Retinal pigment epithelial cell (primary cell): Measurements from ENCODE around the gene TRIOBP.

Source experiments
- DNase-seq: peaks from one replicate; pipeline ENCODE4 v3.0.0-alpha.2; 2010; ENCODE audit warnings: low read depth
- H3K4me3 ChIP-seq: 2 replicates; pipeline ENCODE4 v1.5.1; 2011; ENCODE audit warnings: mild to moderate bottlenecking, low read length, control low read depth, moderate library complexity
- TF ChIP-seq, protein P1 (sequence below): conservative IDR thresholded peaks from 2 replicates; pipeline ENCODE4 v1.5.1; 2011; ENCODE audit warnings: low read depth, low read length, control low read depth, inconsistent platforms

TRIOBP gene

GRCh38 chr22:37819105-37819433 is 122.2 kb downstream of the TRIOBP start:
- peak overlapping the region; percentile 26 for H3K4me3 ChIP-seq
- TF ChIP-seq, protein P1, sequence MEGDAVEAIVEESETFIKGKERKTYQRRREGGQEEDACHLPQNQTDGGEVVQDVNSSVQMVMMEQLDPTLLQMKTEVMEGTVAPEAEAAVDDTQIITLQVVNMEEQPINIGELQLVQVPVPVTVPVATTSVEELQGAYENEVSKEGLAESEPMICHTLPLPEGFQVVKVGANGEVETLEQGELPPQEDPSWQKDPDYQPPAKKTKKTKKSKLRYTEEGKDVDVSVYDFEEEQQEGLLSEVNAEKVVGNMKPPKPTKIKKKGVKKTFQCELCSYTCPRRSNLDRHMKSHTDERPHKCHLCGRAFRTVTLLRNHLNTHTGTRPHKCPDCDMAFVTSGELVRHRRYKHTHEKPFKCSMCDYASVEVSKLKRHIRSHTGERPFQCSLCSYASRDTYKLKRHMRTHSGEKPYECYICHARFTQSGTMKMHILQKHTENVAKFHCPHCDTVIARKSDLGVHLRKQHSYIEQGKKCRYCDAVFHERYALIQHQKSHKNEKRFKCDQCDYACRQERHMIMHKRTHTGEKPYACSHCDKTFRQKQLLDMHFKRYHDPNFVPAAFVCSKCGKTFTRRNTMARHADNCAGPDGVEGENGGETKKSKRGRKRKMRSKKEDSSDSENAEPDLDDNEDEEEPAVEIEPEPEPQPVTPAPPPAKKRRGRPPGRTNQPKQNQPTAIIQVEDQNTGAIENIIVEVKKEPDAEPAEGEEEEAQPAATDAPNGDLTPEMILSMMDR = no peak
- DNase-seq = no peak

DNA sequence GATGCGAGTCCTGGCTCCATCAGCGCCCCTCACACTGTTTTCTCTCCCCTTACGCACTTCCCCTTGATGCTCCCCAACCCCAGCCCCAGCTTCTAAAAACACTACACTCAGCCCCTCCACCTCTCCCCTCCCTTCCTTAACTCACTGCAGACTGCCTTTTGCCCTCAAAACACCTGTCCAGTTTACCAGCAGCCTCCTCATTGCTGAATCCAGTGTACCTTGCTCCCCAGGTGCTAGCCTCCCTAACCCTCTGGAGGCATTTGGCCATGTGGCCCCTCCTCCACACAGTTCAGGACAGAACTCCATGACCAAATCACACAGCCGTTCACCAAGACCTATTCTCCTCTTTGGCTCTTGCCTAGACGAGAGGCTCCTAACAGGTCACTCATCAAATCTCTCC is 123.5 kb downstream of the TRIOBP start:
- no peak overlapping the region for H3K4me3 ChIP-seq
- no peak for DNase-seq
- TF ChIP-seq, protein P1 = no peak

DNA sequence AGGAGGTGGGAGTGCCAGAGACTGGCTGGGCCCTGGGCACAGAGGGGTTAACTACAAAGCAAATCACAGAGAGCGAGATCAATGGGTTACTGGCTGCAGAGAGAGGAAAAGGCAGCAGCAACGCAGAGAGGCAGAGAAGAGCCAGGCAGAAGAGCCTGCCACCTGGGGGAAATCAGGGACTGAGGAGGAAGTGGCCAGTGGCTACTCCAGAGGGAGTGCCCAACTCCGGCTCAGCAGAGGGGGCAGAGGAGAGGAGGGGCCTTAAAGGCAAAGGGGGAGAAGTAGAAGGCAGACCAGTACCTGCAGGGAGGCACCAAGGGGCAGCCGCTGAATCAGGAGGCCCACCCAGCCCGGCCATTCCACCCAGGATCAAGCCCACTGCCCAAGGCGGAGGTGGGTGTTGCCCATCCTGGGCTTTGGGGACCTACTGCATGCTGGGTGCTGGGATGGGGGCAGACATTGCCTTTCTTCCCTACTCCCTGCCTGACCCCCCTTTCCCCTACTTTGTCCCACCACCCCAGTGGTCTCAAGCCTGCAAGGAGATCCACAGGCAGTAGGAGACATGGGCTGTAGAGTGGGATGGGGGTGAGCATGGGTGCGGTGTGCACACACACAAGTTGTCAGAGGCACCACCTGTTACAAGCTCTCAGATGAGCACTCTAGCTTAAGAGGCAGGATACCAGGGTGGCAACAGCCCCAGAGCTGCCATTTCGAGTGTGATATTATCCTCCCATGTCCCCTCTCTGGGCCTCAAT is 125.4 kb downstream of the TRIOBP start:
- no peak for DNase-seq
- TF ChIP-seq, protein P1 = no peak
- H3K4me3 ChIP-seq = no peak overlapping the region

- no peak for DNase-seq
- no peak within 1 kb of the TSS for H3K4me3 ChIP-seq
- TF ChIP-seq, protein P1 = no peak
Measured at GRCh38 chr22:37823134-37823985, 126.5 kb downstream of the TRIOBP start, which contains the start of gene GALR3. GALR3 (plus strand) TSS chr22:37823382; CDS start chr22:37823407, 25 bp downstream.

DNA sequence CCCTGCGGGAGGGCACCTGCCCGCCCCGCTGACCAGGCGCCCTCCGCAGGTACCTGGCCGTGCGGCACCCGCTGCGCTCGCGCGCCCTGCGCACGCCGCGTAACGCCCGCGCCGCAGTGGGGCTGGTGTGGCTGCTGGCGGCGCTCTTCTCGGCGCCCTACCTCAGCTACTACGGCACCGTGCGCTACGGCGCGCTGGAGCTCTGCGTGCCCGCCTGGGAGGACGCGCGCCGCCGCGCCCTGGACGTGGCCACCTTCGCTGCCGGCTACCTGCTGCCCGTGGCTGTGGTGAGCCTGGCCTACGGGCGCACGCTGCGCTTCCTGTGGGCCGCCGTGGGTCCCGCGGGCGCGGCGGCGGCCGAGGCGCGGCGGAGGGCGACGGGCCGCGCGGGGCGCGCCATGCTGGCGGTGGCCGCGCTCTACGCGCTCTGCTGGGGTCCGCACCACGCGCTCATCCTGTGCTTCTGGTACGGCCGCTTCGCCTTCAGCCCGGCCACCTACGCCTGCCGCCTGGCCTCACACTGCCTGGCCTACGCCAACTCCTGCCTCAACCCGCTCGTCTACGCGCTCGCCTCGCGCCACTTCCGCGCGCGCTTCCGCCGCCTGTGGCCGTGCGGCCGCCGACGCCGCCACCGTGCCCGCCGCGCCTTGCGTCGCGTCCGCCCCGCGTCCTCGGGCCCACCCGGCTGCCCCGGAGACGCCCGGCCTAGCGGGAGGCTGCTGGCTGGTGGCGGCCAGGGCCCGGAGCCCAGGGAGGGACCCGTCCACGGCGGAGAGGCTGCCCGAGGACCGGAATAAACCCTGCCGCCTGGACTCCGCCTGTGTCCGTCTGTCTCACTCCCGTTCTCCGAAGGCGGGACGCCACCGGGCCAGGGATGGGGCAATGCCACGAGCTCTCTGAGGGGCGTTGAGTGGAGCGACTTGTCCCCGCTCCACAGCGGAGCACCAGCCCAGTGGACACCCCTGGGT is 128.1 kb downstream of the TRIOBP start:
- DNase-seq = no peak
- TF ChIP-seq, protein P1 = no peak
- H3K4me3 ChIP-seq = peak overlapping the region; percentile 23
